ENCODE data around the gene GNAT1.
"Not testable (repeated sequence)": the region's sequence is repeated elsewhere in the genome, so short reads cannot be mapped to it uniquely, and the experiment has no call there.

Gene GNAT1

DNA sequence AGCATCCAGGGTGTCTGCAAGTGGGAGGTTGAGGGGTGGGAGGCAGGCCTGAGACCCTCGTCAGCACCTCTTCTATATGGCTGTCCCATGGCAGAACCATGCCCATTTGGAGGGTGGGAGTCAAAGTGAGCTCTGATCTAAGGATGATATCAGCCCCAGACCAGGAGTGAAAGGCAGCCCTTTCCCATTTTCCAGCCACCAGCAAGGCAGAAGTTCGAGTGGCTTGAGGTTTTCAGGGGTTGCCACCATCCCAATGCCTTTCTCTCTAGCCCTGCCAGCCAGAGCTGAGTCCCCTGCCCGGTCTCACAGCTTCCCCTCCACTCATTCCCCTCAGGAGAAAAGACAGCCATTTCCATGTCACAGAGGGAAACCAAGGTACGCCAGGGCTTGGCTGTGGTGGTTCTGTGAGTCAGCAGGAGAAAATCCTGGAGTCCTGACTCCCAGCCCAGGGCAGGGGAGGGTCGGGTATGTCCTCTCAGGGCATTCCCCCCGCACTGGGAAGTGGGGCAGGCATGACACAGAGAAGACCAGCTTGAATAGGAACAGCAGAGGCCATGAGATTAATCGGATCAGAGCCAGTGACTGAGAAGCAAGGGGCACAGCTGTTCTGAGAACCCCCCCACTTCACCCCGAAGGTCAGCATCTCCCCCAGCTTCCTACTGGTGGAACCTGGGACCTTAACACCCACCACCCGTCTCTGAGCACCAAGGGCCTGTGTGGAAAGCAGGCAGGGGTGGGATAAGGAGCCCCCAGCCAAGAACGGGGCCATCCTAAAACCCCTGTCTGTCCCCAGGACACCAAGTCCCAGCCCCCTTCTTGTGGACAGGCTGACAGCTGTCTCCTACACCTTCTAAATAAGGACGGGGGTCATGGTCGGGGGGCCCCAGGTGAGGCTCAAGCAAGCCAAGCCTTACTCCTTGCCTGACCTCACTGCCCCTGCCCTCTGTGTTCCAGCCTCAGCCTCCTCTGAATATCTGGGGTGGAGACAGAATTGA is 12.7 kb downstream of the GNAT1 start:
- no peak for FAIRE-seq

DNA sequence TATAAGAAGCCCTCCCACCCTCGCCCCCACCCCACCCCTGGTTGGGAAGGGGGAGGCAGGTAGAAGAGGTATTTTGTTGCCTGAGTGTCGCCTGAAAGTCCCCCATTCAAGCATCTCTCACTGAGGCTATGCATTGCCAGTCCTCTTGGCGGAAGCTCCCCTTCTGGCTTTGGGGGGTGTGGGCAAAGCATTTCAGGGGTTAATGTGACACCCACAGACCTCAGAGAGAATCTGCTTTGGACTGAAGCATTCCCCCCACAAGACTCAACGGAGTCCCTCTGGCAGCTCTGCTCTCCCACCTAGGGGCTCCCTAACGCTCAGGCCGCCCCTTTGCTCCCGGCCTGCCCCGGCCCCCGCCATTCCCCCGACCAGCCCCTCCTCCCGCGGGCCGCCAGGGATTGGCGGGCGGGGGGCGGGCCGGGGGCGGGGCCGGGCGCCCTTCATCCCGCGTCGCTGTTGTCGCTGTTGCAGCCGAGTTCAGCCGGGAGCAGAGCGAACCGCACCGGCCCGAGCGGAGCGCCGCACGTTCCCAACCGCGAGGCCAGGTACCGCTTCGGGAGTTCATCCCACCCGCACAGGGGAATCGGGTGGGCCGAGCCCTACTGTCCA is 13.5 kb downstream of the GNAT1 start, which contains the start of gene SLC38A3:
Gene SLC38A3, plus strand, starts transcription at position 468 of the 609 bp plus-strand sequence. CDS start 8,929 bp downstream, outside the sequence.
- FAIRE-seq, result no peak

DNA sequence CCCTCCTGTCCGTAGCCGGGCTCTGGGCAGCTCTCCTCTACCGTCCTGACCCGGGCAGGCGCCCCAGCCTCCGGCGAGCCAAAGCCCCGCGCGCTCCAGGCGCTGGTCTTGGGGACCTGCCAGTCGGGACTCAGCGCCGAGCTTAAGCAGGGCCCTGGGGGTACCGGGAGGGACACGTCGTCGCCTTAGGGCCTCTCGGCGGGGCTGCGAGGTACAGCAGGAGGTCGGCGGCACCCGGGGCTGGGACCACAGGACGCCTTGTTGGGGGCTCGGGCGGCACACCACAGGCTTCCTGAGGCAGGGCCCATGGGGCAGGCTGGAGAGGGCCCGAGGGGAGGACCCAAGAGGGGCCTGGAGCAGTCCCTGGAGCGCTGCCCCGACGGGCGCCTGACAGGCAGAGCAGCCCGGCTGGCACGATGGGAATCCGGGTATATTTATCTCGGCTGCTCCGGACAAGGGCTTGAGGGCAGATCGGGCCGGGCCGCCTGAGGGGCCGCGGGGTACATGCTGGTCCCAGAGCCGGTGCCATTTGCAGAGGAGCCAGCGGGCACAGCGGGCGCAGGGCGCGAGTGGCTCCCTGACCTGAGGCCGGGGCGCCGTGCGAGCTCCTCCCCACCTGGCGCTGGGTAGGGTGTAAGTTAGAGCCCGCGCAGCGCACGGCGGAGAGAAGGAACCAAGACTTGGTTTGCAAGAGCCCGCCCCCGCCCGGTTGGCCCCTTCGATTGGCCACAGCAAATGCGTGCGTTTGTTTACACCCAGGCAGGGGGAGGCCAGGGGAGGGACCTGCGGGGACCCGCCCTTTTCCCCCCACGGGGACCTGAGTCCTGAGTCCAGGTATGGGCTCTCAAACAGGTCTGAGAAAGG is 14.2 kb downstream of the GNAT1 start:
- no peak for FAIRE-seq

DNA sequence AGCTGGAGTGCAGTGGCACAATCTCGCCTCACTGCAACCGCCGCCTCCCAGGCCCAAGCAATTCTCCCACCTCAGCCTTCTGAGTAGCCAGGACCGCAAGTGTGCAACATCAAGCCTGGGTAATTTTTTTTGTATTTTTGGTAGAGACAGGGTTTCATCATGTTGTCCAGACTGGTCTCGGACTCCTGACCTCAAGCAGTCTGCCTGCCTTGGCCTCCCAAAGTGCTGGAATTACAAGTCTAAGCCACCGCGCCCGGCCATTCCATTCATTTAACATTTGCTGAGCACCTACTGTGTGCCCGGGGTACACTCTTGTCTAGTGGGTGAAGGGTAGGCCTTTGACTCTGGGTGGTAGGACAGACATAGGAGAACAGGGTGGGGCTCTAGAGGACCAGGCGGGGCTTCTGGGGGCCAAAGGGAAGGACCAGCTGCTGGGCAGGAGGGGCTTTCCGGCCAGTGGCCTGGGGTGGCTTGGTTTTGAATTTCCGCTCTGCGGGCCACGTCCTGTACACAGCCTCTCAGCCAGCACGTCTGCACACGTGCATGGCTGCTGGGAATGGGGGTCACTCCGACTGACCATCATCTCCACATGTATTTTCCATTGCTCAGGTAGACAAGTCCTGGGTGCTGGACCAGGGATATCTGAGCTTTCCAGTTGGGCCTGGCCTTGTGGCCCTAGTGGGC is 16.1 kb downstream of the GNAT1 start:
- FAIRE-seq, result no peak

DNA sequence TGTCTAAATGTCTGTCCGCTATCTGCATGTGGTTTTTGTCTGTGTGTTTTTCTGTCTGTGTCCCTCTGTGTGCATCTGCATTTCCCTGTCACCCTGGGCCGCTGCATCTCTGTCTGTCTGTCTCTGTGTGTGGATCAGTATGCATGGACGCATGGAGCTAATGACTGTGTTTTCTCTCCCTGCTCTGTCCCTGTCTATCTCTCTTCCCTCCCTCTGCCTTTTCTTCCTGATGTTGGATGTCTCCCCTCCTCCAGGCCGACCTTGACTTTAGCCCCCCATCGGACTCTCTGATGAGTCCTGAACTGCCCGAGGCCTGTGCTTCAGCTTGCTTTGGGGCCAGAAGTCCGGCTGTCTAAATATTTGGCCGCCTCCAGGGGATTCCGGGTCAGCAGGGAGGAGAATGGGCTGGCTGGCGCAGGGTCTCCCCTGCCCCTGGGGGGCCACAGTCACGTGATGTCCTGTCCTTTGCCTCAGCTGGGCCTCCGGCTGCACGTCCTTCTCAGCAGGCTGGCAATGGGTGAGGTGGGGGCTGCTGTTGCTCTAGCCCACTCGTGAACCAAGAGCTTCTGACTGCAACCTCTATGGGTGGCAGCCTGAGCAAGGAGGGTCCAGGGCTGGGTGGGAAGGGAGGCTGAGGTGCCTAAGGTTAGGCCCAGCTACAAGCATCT is 17.4 kb downstream of the GNAT1 start:
- FAIRE-seq, result no peak

DNA sequence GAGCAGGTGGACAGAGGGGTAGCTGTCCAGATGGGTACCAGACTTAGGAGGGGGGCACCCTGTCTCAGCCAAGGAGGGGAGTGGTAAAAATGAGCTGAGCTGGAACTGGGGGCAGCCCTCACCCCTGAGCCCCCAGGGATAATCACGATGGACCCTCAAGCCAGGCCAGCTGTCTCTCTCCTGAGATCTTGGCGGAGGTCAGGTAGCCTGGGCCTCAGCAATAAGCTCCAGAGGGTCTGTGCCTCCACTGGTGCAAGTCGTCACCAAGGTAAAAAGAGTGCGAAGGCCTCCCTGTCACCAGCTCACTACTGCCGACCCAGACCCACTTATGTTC is 18.7 kb downstream of the GNAT1 start:
- FAIRE-seq, result no peak

DNA sequence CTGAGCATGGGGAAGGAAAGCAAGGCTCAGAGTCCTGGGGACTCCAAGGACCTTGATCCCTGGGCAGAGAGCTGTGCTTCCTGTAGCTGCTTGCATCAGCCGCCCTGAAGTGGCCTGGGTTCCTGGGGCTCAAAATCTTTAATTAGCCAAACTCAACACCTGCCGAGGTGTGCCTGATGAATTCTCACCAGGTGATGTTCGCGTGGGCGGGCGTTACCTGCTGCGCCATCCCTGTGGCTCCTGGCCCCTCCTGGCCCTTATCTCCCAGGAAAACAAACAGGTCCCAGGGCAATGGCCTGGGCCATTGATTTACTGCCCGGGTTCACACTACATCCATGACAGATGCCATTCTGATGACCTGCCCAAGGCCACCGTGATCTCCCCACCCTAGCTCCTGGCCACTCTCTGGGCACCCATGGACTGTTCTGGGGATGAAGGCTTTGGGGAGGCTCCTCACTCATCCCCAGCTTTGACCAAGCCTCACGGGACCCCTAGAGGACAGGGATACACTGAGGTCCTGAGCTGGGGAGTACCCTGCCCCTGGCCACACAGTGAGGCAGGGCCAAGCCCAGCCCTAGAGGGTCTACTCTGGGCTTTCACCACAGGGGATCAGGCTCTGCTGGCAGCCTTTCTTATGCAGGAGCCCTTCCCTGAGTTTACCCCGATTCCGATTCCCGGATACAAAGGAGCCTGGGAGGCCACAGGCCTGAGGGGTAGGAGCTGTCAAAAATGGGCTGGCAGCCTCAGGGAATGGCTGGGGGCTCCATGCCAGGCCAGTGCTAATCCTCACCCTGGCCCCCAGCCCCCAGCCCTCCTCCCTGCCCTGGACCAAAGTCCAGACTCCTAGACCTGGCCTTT is 19.3 kb downstream of the GNAT1 start:
- FAIRE-seq, result no peak

DNA sequence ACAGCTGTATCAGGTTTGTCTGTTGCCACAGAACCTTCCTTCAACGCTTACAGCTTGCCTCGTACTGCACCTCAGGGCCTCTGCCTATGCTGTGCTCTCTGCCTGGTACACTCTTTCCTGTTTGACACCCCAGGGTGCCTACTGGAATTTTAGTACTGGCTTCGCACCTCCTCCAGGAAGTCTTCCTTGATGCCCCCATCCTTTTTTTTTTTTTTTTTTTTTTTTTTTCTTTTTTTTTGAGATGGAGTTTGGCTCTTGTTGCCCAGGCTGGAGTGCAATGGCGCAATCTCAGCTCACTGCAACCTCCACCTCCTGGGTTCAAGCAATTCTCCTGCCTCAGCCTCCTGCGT is 19.9 kb downstream of the GNAT1 start:
- not testable (repeated sequence) for FAIRE-seq

DNA sequence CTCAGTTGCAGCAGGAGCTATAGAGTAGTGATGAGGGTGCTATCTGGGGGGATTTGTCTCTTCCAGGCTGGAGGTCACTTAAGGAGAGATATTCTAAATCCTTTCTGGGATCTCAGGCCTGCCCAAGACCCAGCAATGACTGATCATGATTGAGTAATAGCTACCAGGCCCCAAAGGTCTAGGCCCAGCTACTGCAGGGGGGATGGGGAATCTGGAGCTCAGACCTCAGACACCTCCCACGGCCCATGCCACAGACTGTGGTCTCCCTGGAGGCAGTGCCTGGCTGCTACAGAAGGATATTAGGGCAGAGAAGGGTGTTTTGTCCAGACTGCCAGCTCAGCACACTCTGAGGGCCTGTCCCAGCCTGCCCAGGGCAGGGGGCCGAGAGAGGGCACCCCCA is 20.5 kb downstream of the GNAT1 start:
- FAIRE-seq, result no peak

DNA sequence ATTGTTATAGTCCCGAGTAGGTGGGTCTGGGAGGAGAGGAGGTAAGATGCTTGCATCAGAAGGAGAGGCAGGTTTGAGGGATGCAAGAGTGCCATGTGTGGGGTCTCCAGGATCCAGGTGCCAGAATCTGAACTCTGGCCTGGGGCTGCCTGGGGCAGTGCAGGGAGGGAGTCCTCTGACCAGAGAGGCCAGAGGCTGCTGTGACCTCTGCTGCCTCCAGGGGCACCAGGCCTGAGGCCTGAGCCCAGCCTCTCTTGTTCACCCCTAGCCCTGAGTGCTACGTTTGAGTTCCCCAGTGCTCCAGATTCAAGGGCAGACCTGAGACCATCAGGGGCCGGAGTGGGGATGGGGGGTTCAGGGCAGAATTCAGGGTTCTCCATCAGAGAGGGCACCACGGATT is 21.1 kb downstream of the GNAT1 start:
- no peak for FAIRE-seq

DNA sequence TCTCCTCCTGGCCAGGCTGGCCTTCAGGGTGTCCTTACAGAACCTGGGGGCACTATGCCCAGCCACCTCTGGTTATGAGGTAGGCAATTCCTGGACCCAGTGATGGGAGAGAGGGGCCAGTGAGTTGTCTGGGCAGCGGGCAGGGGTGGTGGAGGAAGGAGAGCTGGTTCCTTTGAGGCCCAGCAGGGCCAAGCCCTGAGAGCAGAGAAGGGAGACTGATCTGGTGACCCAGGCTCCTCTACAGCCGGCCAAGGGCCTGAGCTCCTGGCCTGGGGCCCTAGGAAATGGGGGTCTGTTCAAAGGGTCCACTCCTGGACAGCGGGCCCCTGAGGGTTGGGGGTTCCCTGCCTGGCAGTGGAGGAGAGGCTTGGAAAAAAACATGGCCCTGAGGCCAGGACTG is 21.6 kb downstream of the GNAT1 start:
- FAIRE-seq, result no peak

DNA sequence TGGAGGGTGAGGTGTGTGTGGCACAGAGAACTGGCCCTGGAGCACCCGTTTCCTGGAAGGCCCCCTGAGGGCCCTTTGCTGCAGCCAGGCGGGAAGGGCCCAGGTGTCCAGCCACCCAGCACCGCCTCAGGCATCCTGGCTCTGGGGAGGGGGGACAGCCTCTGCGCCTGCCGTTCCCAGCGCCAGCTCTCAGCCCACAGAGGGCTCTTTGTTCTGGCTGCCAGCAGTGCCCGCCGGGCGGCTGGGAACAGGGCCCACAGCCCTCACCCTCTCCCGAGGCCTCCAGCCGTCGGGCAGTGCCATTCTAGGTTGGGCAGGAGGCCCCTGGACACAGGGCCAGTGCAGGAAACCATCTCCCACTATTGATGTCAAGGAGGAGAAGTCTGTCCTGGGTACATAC is 22.0 kb downstream of the GNAT1 start:
- no peak for FAIRE-seq

DNA sequence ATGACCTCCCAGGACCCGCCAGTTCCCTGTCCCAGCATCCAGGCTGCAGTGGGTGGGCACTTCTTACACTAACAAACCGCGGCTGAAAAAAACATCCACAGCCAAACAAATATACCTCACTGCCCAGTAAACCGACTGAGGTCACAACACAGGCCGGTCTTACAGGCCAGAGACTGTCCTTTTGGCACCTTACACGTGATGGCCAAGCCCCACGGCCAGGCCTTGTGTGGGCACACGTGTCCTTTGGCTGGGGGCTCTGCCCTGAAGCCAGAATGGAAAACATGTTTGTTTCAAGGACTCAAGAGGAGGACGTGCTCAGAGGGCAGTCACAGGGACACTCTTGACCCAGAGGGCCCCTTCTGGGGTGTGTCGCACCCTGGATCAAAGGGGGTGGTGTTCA is 23.4 kb downstream of the GNAT1 start:
- no peak for FAIRE-seq

DNA sequence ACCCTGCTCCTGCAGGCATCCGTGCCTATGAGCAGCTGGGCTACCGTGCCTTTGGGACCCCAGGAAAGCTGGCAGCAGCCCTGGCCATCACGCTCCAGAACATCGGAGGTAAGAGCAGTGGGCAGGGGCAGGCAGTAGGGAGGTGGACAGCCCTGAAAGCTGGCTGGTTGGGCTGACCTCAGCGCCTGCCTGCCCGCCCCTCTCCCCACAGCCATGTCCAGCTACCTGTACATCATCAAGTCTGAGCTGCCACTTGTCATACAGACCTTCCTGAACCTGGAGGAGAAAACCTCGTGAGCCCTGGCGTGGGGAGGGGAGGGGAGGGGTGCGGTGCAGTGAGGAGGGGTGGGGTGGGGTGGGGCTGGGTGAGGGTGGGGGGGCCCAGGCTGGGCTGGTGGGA is 24.1 kb downstream of the GNAT1 start:
- FAIRE-seq, result no peak

DNA sequence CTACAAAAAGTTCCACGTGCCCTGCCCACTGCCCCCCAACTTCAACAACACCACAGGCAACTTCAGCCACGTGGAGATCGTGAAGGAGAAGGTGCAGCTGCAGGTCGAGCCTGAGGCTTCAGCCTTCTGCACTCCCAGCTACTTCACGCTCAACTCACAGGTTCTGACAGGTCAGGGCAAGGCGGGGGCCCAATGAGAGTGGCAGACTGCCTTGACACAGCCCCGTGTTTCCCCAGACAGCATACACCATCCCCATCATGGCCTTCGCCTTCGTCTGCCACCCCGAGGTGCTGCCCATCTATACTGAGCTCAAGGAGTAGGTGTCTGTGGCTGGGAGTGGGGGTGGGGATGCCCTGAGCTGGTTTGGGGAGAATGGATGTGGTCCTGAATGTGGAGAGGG is 26.3 kb downstream of the GNAT1 start:
- FAIRE-seq, result no peak

DNA sequence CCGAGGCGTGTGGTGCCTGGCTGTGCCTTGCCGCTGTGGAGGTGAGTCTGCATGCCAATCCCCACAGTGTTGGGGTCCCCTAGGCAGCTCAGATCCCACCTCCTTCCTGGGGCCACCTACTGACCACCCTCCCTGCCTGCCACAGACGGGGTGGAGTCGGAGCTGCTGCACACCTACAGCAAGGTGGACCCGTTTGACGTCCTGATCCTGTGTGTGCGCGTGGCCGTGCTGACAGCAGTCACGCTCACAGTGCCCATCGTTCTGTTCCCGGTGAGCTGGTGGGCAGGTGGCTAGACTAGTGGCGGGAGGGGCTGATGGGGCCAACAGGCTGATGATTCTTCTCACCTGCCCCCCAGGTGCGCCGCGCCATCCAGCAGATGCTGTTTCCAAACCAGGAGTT is 27.0 kb downstream of the GNAT1 start:
- FAIRE-seq, result no peak

DNA sequence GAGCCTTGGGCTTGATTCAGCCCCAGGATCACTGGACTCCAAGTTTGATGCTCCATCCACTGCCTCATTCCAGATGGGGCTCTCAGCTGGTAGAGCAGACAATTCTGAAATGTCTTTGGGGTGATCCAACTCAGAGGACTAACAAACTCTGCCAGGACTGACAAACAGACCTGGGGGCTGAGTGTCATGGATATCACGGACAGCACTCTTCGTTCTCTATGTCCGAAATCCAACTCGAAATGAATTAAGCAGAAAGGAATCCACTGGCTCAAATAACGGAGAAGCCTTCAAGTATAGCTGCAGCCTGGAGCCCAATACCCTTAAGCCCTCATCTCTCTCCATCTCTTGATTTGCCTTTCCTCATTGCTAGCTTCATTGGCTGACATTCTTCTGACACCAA is 27.9 kb downstream of the GNAT1 start:
- FAIRE-seq, result no peak

DNA sequence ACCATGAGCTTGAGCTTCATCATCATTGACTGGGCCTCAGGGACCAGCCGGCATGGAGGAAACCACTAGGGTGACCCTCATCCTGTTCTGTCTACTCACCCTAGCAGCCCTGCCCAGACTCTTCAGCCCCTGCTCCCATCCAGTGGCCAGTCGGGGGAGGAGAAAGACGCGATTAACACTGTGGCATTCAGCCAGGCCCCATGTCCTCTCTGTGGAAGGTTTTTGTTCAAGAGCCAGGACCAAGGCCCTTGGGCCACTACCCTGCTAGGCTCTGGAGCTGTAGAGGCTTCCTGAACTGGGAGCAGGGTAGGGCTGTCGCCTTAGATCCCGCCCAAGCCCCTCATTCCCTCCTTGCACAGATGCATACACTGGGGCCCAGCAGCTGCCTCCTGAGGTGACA is 28.7 kb downstream of the GNAT1 start:
- no peak for FAIRE-seq

DNA sequence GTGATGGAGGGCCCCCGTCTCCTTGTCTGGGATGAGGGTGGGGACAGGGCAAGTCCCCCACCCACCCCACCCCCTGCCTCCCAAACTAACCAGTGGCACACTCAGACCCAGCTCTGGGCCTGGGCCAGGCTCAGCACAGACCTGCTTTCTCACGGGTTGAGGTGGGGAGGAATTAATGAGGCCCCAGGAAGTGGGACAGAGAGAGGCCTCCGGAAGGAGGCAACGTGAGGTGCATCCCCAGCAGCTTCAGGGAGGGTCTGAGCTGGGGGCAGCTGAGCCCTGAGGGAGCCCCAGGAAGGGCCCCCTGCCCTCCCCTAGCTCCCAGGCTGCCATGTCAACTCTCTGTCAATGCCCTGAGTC is 29.6 kb downstream of the GNAT1 start:
- FAIRE-seq, result no peak

DNA sequence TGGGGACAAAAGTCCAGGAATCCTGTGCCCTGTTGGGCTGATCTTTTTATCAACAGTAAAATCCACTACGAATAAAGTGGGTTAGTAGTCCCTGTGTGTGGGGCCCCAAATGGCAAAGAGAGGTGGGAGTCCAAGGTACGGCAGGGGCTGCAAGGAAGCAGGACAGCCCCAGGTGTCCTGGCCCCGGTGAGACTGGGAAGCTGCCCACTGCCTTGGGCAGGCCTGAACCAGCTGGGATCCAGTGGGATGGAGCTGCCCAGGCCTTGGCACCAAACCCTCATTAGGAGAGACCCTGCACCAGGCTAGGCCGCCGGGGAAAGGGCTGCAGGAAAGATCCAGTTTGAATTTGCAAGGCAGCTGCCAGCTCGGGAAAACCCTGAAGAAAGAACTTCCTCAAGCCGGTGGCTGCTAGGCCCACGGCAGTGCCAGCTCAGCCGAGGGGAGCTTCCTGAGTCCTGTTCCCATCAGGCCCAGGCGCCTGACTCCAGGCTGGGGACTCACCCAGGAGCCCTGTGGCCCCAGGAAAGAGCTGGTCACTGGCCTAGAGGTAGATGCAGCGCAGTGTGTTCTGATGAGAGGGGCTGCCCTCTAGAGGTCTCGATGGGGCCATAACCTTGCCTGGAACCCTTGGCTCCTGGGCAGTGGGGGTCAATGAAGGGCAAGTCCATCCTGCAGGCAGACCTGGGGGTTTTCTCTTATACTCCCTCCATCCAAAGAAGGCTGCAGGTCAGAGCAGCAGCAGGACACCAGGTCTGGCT is 30.2 kb downstream of the GNAT1 start:
- no peak for FAIRE-seq

DNA sequence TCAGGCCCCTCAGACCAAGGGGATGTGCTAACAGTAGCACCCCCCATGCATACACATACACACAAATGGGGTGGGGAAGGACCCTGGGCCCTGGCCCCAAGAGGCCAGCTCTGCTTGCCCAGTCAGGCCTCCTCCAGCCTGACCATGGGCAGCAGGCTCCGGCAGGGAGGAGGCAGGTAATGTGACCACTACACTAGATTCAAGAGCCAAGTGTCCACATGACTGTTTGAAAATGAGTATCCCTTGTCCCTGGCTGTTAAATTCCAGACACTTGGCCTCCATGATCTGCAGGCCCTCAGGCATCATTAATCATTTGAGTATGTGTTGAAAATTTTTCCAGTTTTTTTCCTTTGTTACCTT is 30.7 kb downstream of the GNAT1 start:
- no peak for FAIRE-seq

All from G401.6 (cell line).